Thymus (tissue), 14 donors: ENCODE results near the gene PPHLN1. TPM values are rescaled to one million over a fixed set of nuclear protein-coding genes. Genes with fewer than 3 reads are reported as not detected.
A peak's percentile ranks its signal among the peaks of the same experiment; 100 is the strongest.

ENCODE experiments used
- DNase-seq, 9 donors: peaks; one replicate each; pipeline ENCODE4 v3.0.0-alpha.2; 2013; ENCODE audit warnings: low spot score in 9 of 9, low read depth in 6 of 9, missing footprints in 1 of 9
- H3K27ac ChIP-seq, 2 donors: one replicate each; pipeline ENCODE4 v1.5.1; 2013; ENCODE audit warnings: control low read depth in 1 of 2, low read depth in 1 of 2, low read length in 1 of 2, mild to moderate bottlenecking in 1 of 2, moderate library complexity in 1 of 2
- H3K27me3 ChIP-seq, 2 donors: one replicate each; pipeline ENCODE4 v1.5.1; 2013; ENCODE audit warnings: low read length in 1 of 2; ENCODE audit not compliant: control insufficient read depth in 2 of 2, insufficient read depth in 1 of 2
- H3K36me3 ChIP-seq, 2 donors: one replicate each; pipeline ENCODE4 v1.5.1; 2013; ENCODE audit warnings: low read length in 1 of 2, mild to moderate bottlenecking in 1 of 2, moderate library complexity in 1 of 2; ENCODE audit not compliant: control insufficient read depth in 2 of 2, insufficient read depth in 2 of 2
- H3K4me1 ChIP-seq, 2 donors: one replicate each; pipeline ENCODE4 v1.5.1; 2013; ENCODE audit warnings: low read length in 2 of 2; ENCODE audit not compliant: control insufficient read depth in 2 of 2, insufficient read depth in 2 of 2
- H3K4me3 ChIP-seq, 2 donors: one replicate each; pipeline ENCODE4 v1.5.1; 2013; ENCODE audit warnings: low read length in 2 of 2, control low read depth in 1 of 2, mild to moderate bottlenecking in 1 of 2
- H3K9me3 ChIP-seq, 2 donors: one replicate each; pipeline ENCODE4 v1.5.1; 2013; ENCODE audit warnings: low read length in 1 of 2, mild to moderate bottlenecking in 1 of 2; ENCODE audit not compliant: control insufficient read depth in 2 of 2, insufficient read depth in 1 of 2
- WGBS: extraction: QIAGEN DNeasy Blood & Tissue Kit; methylation state at CpG from one replicate; pipeline ENCODE4 v1.1.7; 2013; 5-methylcytosine and 5-hydroxymethylcytosine counted together
- long read RNA-seq, 10 donors: transcript quantifications; one replicate each; lab custom pipeline, GENCODE V29; 2026
- polyA plus RNA-seq: library from polyadenylated mRNA; stranded (reverse); fragments of 200-250 nt; gene quantifications from one replicate; pipeline ENCODE4 v1.2.3, GENCODE V29; 2013
- total RNA-seq: library from RNA; stranded (reverse); fragments of 120-200 nt; gene quantifications from one replicate; pipeline ENCODE4 v1.2.4, GENCODE V29; 2013
- donor health status: healthy.

Gene PPHLN1, protein sequence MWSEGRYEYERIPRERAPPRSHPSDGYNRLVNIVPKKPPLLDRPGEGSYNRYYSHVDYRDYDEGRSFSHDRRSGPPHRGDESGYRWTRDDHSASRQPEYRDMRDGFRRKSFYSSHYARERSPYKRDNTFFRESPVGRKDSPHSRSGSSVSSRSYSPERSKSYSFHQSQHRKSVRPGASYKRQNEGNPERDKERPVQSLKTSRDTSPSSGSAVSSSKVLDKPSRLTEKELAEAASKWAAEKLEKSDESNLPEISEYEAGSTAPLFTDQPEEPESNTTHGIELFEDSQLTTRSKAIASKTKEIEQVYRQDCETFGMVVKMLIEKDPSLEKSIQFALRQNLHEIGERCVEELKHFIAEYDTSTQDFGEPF
- 64.5 TPM for total RNA-seq
- polyA plus RNA-seq: 60.7 TPM
- long read RNA-seq, donor 1, full-length matches to known transcripts: 2 of 2 reads
- long read RNA-seq, donor 1, partial matches to known transcripts: 0 of 2 reads
- long read RNA-seq, donor 1, other reads (novel, unspliced or antisense): 0 of 2 reads
- long read RNA-seq, donor 2: 0 reads
- long read RNA-seq, donor 3, full-length matches to known transcripts: 49 of 69 reads
- long read RNA-seq, donor 3, partial matches to known transcripts: 20 of 69 reads
- long read RNA-seq, donor 3, other reads (novel, unspliced or antisense): 0 of 69 reads
- long read RNA-seq, donor 4, full-length matches to known transcripts: 24 of 204 reads
- long read RNA-seq, donor 4, partial matches to known transcripts: 134 of 204 reads
- long read RNA-seq, donor 4, other reads (novel, unspliced or antisense): 46 of 204 reads
- long read RNA-seq, donor 5, full-length matches to known transcripts: 49 of 71 reads
- long read RNA-seq, donor 5, partial matches to known transcripts: 22 of 71 reads
- long read RNA-seq, donor 5, other reads (novel, unspliced or antisense): 0 of 71 reads
- long read RNA-seq, donor 6, full-length matches to known transcripts: 28 of 51 reads
- long read RNA-seq, donor 6, partial matches to known transcripts: 23 of 51 reads
- long read RNA-seq, donor 6, other reads (novel, unspliced or antisense): 0 of 51 reads
- long read RNA-seq, donor 7, full-length matches to known transcripts: 31 of 318 reads
- long read RNA-seq, donor 7, partial matches to known transcripts: 205 of 318 reads
- long read RNA-seq, donor 7, other reads (novel, unspliced or antisense): 82 of 318 reads
- long read RNA-seq, donor 8, full-length matches to known transcripts: 11 of 11 reads
- long read RNA-seq, donor 8, partial matches to known transcripts: 0 of 11 reads
- long read RNA-seq, donor 8, other reads (novel, unspliced or antisense): 0 of 11 reads
- long read RNA-seq, donor 9, full-length matches to known transcripts: 24 of 44 reads
- long read RNA-seq, donor 9, partial matches to known transcripts: 20 of 44 reads
- long read RNA-seq, donor 9, other reads (novel, unspliced or antisense): 0 of 44 reads
- long read RNA-seq, donor 10, full-length matches to known transcripts: 16 of 22 reads
- long read RNA-seq, donor 10, partial matches to known transcripts: 6 of 22 reads
- long read RNA-seq, donor 10, other reads (novel, unspliced or antisense): 0 of 22 reads

DNA sequence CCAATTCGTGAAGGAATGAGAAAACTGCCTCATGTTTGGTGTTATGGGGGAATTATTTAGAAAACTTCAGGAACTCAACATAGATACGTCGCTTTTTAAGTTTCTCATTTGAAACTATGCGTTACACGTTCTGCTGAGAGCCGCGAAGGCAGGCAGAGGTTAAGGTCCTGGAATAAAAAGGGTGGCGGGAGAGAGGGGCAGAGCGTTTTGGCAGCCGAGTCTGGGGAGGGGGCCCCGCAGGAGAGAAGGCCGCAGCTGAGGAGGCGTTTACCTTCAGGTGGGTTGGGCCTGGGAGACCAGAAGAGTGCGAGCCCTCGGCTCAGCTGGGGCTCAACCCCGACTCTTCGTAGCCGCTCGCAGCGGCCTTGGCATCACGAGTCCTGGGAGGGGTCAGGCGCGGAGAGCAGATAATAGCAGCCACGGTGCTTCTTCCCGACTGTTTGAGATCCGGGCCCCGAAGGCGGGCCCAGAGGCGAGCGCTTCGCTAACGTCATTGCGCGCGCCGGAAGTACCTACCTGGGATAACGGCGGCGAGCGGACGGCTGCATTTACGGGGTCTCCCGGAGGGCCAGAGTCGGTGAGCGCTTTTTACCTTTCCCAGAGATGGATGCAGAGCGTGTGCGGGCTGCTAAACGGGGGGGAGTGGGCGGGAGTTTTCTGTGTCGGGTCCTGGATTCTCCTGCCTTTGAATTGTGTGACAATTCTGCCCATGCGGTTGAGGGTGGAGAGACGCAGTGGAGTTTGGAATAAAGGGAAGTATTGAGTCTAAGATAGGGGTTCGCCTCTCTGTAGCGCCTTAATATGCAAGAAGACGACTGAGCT is at the start of gene PPHLN1, which contains the start of gene ZCRB1:
PPHLN1 (plus strand) TSS at position 515 of the 822 bp plus-strand sequence. CDS start 9,736 bp downstream, outside the sequence.
ZCRB1 (minus strand) TSS at position 442 of the 822 bp plus-strand sequence. CDS start 1,992 bp downstream, outside the sequence.
- Histone ChIP-seq H3K4me3 (peak within 1 kb of the TSS; percentile 97 to 98), H3K27ac (peak within 1 kb of the TSS; percentile 90), H3K4me1 (peaks cover 10 to 11% of the 10 kb centered on the region in 2 donors), H3K27me3 (no peaks in the 10 kb centered on the region), H3K9me3 (no peaks in the 10 kb centered on the region), H3K36me3 (peaks cover 0 to 5% of the 10 kb centered on the region in 2 donors)
- DNase-seq: peak; percentile 55 to 89 (median 72)
- WGBS: under 1% methylated on average over 55 of the region's 55 CpGs

DNA sequence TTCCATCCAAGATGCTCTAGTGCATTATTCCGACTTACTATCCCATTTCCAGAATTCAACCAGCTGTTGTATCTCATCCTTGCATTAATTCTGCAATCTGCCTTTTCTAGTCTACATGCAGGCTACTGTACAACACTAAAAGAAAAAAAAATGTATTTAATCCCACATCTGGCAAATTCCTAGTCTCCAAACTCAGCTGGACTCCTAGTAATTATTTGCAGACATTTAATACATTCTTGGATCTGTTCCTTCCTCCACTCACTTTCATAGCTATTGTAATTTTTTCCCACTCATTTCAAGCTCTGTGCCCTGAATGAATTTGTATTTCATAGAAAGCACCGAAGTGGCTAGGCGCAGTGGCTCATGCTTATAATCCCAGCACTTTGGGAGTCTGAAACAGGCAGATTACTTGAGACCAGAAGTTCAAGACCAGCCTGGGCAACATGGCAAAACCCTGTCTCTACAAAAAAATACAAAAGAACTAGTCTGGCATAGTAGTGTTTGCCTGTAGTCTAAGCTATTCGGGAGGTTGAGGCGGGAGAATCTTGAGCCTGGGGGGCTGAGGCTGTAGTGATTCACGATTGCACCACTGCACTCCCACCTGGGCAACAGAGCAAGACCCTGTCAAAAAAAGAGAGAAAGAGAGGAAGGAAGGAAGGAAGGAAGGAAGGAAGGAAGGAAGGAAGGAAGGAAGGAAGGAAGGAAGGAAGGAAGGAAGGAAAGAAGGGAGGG is 48.4 kb upstream of the PPHLN1 start:
- Histone ChIP-seq H3K27me3 (no peaks in the 10 kb centered on the region), H3K4me1 (no peaks in the 10 kb centered on the region), H3K4me3 (no peak overlapping the region), H3K9me3 (peaks cover 0 to 3% of the 10 kb centered on the region in 2 donors), H3K27ac (no peak overlapping the region), H3K36me3 (no peaks in the 10 kb centered on the region)
- 94% methylated on average over 6 of the region's 6 CpGs for WGBS
- DNase-seq: no peak

DNA sequence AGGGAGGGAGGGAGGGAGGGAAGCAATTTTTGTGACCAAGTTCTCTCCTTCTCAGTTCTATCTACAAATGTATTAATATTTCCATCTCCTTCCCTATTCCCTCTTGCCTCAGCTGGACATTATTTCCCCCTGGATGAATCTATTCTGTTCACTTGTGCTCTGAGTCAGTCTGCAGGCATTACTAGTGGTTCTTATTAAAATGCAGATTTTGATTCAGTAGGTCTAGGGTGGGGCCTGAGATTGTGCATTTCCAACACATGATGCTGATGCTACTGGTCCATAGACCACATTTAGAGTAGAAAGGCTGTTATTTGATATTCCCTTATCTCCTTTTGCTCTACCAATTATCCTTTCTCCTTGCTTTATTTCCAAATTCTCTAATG is 47.8 kb upstream of the PPHLN1 start:
- no peak for DNase-seq
- H3K36me3 ChIP-seq: no peaks in the 10 kb centered on the region
- no peaks in the 10 kb centered on the region for H3K27me3 ChIP-seq
- no peak overlapping the region for H3K27ac ChIP-seq
- peaks cover 0 to 3% of the 10 kb centered on the region in 2 donors for H3K9me3 ChIP-seq
- no peak overlapping the region for H3K4me3 ChIP-seq
- no peaks in the 10 kb centered on the region for H3K4me1 ChIP-seq

DNA sequence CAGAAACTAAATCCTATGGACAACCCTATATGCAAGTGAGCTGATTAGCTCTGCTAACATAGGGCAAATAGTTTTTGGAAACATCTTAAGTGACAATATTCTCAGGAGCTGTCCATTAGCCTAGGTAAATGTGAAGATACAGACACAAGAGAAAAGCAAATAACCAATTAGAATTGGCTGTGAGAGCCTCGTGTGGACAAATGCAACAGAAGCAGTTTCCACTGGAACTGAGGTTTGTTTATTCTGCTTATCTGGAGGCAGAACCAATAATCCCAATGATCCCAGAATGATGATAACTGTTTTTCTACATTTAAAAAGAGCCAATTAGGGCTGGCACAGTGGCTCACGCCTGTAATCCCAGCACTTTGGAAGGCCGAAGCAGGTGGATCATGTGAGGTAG is 44.7 kb upstream of the PPHLN1 start:
- no peaks in the 10 kb centered on the region for H3K27me3 ChIP-seq
- H3K4me1 ChIP-seq: no peaks in the 10 kb centered on the region
- H3K4me3 ChIP-seq: no peak overlapping the region
- DNase-seq: no peak
- no peaks in the 10 kb centered on the region for H3K36me3 ChIP-seq
- no peaks in the 10 kb centered on the region for H3K9me3 ChIP-seq
- 63% methylated on average over 3 of the region's 3 CpGs for WGBS
- no peak overlapping the region for H3K27ac ChIP-seq

DNA sequence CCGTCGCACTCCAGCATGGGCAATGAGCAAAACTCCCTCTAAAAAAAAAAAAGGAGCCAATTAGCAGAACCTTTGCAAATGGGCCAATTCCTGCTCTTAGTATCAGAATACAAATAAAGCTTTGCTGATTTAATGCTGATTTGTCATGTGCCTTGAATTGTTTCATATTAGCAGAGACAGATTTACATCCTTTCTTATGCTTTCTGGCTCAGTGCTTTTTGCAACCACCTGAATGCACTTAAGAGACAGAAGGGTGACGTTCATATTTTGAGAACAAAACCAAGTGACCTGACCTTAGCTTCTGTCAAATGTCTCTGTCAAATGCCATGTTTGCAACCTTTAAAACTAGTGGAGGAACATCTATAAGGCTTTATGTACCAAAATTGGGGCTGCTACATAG is 44.1 kb upstream of the PPHLN1 start:
- DNase-seq: no peak
- H3K27ac ChIP-seq: no peak overlapping the region
- H3K4me3 ChIP-seq: no peak overlapping the region
- H3K9me3 ChIP-seq: no peaks in the 10 kb centered on the region
- no peaks in the 10 kb centered on the region for H3K27me3 ChIP-seq
- 92% methylated on average over 3 of the region's 3 CpGs for WGBS
- H3K4me1 ChIP-seq: no peaks in the 10 kb centered on the region
- H3K36me3 ChIP-seq: no peaks in the 10 kb centered on the region

DNA sequence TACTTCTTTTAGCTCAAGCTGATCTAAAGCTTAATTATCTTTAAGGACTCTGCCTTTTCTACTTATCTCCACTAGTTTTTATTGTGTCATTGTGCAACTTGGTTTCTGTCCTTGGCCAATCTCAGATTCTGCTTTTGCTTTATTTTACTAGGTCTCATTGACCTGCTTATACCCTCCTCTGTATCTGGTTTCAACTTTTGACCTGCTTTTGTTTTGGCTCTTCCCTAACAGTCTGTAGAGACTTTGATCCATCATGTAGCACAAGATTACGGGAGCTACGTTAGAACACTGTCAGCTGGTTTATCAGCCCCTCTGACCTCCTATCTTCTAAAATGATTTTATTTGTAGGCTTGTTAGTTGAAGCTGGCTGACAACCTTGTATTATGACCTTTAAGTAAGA is 43.7 kb upstream of the PPHLN1 start:
- no peaks in the 10 kb centered on the region for H3K27me3 ChIP-seq
- no peak for DNase-seq
- H3K36me3 ChIP-seq: no peaks in the 10 kb centered on the region
- H3K27ac ChIP-seq: no peak overlapping the region
- H3K9me3 ChIP-seq: no peaks in the 10 kb centered on the region
- H3K4me3 ChIP-seq: no peak overlapping the region
- H3K4me1 ChIP-seq: no peaks in the 10 kb centered on the region
- 95% methylated on average over 2 of the region's 2 CpGs for WGBS

DNA sequence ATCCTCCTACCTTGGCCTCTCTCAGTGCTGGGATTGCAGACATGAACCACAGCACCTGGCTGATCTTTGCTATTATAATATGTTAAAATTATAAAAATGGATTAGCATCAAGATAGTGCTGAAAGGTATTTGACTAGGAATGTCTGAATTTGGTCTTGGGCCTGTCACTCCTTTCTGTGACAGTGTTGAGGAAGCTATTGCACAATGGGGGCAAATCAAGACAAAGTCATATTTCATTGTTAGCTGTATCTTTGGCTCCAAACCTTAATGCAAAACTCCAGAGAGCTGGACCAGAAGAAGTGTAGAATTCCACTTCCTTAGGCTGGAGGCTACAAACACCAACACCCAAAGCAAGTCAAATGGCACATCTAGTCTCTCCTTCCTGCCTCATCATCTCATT is 42.2 kb upstream of the PPHLN1 start:
- Histone ChIP-seq H3K36me3 (no peaks in the 10 kb centered on the region), H3K27ac (no peak overlapping the region), H3K4me3 (no peak overlapping the region), H3K9me3 (no peaks in the 10 kb centered on the region), H3K4me1 (no peaks in the 10 kb centered on the region), H3K27me3 (no peaks in the 10 kb centered on the region)
- DNase-seq: no peak
